NK-92 (cell line): Measurements from ENCODE around the gene TPP1.

Experiments used
- DNase-seq: peaks from one replicate; lab custom pipeline; 2025; ENCODE audit not compliant: unreplicated experiment; lab: John Stamatoyannopoulos, UW

TPP1 gene

DNA sequence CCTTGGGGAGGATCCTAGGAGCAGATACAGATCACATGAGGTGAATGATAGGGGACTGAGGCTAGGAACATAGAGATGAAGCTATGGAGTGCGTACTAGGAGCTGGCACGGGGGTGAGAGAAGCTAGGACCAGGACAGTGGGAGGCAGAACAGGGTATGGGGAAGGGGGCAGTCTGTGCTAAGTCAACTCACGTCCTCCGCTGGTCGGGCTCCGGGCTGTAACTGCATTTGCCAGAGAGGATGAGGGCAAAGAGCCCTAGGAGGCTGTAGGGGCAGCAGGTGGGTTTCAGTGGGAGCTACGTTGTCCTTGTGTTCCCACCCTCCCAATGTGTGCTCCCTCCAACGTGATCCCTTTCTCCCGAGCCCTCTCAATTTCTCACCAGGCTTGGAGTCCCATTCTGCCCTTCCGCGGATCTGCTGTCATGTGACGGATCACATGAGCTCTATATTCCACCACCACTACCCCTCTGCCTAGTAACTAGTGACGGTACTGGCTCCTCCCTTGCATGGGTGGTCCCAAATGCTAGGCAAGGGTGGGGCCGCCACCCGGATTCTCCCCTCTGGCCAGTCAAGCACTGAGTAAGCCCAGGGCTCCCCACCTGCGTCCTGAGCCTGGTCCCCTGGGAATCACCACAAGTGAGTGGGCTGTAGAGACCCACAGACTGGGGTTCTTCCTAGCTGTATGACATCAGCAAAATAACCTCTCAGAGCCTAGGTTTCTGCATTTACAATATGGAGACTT lies at the start of gene TPP1:
Gene TPP1, minus strand, starts transcription at position 419 of the 742 bp plus-strand sequence. Its CDS starts 22 bp downstream, at position 397.
- DNase-seq = peak; percentile 58

- no peak for DNase-seq
Observed at GRCh38 chr11:6667733-6668374, 48.6 kb upstream of the TPP1 start.

DNA sequence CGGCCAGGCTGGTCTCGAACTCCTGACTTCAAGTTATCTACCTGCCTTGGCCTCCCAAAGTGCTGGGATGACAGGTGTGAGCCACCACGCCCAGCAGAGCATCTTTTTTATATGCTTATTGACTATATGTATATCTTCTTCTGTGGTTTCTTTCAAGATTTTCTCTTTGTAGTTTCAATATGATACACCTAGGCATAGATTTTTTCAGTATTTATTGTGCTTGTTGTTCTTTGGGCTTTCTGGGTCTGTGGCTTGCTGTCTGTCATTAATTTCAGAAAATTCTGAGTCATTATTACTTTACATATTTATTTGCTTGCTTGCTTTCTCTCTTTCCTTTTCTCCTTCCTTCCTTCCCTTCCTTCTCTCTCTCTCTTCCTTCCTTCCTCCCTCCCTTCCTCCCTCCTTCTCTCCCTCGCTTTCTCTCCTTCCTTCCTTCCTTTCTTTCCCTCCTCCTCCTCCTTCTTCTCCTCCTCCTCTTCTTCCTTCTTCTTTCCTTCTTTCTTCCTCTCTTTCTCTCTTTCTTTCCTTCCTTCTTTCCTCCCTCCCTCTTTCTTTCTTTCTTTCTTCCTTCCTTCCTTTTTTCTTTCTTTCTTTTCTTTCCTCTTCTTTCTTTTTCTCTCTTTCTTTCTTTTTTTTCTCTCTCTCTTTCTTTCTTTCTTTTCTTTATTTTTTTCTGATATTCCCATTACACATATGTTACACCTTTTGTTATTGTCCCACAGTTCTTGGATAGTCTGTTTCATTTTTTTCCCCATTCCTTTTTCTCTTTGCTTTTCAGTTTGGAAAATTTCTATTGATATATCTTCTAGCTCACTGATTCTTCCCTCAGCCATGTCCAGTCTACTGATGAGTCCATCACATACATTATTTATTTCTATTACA lies 47.3 kb upstream of the TPP1 start:
- DNase-seq = no peak

DNA sequence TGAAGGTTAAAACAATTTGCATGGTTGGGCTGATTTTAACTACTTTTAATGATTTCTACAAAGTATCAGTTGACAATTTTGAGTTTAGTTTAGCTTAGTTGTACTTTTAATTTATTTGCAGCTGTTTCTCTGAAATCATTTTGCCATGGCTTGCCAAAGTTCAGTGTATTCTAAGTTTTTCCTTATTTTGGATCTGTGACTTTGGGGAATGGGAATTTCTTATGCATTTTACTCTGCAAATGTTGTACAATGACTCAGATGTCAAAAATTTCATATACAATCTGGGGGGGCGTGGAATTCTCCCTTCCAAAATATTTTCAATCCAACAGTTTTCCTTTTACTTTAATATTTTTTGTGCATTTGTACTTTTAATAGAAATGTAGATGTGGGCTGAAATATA lies 45.3 kb upstream of the TPP1 start:
- DNase-seq = no peak

DNA sequence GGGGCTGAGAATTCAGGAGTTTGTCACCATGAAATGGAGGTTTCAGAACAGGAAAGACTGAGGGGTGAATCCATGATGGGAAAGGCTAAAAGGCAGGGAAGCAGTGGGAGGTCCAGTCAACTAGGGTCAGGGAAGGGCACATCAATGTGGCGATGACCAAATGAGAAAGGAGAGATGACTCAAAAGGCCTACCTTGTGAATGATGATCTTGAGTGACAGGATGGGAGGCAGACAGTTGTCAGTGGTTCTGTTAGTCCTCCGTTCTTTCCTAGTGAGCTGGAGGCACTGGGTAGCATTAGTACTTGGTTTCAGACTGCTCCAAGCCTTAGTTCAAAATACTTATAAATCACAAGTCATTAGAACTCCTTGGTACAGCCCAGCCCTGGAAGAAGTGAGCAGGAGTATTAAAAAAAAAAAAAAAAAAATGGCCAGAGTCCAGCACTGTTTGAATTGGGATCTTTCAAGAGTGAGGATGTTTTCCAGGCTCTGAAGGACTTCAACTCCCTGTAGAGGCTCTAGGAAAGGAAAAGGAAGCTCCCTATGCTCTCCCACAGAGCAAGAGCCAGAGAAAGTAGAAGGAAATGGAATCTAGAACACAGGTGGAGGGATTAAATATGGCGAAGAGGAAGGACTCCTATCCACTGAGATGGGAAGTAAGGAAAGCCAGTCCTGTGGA lies 44.7 kb upstream of the TPP1 start:
- DNase-seq = no peak

- DNase-seq = no peak
Observed at GRCh38 chr11:6660712-6661111, 41.5 kb upstream of the TPP1 start.

DNA sequence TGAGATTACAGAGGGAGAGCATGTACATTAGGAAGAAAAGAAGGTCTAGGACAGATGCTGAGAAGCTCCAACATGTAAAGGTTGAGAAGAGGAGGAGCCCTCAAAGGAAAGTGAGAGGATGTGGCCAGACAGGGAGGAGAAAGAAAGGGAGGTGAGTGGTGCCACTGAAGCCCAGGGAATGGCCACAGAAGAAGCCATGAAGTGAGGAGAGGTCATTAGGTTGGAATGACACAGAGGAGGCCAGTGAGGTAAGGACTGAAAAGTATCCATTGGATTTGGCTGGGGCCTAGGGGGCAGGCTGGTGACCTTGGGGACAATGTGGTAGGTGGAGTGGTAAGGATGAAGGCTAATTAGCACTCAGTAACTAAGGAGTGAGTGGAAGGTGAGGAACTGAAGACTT lies 39.4 kb upstream of the TPP1 start:
- DNase-seq = no peak

DNA sequence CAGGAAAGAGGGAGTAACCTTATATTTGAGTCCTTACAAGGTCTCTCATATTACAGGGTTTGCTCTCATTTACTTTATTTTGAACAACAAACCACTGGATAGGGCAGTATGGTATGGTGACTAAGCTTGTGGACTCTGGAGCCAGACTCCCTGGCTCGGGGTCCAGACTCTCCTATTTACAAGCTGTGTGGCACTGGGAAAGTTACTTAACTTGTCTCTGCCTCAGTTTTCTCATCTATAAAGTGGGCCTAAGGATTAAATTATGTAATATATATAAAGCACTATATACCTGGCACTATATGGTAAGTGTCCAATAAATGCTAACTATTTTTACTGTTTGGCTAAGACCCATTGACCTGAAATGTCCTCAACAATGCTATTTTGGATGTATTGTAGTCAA lies 38.1 kb upstream of the TPP1 start:
- no peak for DNase-seq

DNA sequence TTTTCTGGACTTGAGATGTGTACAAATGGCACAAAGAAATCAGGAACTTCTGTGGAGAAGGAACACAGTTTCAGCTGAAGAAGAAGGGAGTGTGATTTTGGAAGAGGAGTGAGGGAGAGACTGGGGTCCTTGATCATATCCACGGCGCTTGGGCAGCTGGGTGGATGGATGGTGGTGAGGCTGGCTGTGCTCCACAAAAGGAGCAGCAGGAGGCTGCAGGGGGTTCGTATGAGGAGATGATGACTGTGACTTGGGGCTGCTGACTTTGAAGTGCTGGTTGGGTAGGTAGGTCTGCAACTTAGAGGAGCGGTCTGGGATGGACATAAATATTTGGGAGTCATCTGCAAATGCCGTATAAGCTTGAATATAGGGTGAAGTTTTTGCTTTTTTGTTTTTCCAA lies 37.7 kb upstream of the TPP1 start:
- DNase-seq = no peak

GRCh38 chr11:6656584-6656915 lies 37.3 kb upstream of the TPP1 start:
- no peak for DNase-seq

- DNase-seq = no peak
Observed at GRCh38 chr11:6655790-6656583, 36.8 kb upstream of the TPP1 start, which contains the start of gene DCHS1. Gene DCHS1 (minus strand): TSS chr11:6655809. CDS start chr11:6641613, 14,196 bp downstream.

GRCh38 chr11:6655020-6655789 lies 36.0 kb upstream of the TPP1 start:
- DNase-seq = no peak

DNA sequence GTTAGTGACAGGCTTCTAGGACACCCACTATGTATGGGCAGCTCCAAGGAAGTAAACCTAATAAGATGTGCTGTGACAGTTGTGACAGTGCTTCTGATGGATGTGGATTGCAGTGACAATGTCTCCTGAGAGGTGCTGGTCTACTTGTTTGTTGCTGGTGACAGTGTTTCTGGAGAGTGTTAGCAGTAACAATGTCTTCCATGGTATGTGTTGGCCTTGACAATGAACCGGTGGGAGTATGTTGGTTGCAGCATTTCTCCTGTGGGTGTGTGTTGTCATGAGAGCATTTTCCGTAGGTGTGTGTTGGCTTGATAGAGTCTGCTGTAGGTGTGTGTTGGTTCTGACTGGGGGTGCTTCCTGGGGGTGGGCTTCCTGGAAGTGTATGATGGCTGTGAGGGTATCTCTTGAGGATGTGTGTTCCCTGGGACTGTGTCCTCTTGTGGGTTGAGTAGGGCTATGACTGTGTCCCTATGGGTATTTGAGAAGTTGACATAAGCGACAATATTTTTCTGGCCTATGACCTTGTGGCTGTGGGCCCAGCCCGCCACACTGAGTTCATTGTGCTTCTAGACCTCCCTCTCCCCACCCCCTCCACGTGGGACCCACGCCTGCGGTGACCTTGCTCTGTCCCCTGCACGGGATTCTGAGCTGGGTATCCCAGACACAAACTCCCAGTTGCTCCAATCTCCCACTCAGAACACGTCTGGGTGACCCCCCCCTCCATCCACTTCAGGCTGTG lies 35.2 kb upstream of the TPP1 start:
- DNase-seq = no peak

- DNase-seq = no peak
Observed at GRCh38 chr11:6653656-6654055, 34.4 kb upstream of the TPP1 start.

- no peak for DNase-seq
Observed at GRCh38 chr11:6653097-6653496, 33.9 kb upstream of the TPP1 start.

DNA sequence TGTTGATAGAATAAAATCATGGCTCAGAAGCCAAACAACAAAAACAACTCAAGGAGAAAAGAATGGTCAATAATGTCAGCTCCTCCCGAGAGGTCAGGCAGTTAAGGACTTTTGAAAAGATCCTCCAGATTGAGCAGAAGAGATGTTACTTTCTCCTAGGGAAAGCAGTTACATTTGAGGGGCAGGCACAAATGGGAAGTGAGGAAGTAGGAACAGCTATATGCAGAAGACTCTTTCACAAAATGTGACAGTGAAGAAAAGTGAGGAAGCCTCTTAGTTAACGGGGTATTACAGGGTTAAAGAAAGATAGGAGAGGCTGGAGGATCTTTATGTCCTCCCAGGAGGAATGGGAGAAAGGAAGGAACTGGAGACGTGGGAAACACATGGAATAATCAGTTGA lies 33.0 kb upstream of the TPP1 start:
- DNase-seq = no peak

DNA sequence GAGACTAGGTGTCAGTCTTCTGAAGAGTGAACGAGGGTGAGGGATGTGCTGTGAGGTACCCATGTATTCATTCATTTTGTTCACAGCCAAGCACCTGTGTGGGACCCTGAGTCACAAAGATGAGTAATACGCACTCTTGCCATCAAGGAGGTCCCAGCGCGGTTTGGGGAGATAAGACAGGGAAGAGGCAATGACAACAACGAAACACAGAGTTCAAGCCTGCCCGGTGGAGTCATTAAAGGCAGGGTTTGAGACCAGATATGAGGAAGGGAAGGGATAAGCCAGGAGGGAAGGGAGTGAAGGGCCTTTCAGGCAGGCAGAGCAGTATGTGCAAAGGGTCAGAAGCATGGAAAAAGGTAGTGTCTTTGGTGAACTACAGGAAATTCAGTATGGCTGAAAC lies 31.8 kb upstream of the TPP1 start:
- peak; percentile 12 for DNase-seq

DNA sequence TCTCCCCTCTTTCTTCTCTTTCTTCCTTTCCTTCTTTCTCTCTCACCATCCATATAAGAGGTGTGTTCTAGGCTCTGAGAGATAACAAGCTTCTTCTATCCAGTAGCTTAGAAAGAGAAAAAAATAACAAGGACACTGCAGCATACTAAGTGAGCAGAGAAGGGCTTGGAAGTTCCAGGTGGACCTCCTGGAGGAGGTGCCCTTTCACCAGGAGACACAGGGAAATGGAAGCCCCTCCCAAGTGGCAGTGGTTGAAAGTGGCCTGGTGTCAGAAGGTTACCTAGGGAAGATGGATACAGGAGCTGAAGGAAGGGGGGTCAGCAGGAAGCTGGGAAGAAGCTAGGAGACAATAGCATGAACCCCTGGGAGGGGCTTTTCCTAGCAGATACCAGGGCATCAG lies 30.9 kb upstream of the TPP1 start:
- DNase-seq = no peak

GRCh38 chr11:6648501-6648900 lies 29.3 kb upstream of the TPP1 start:
- DNase-seq = no peak
